GM12878 (cell line): ENCODE measurements around the gene MYO19. TPM values are rescaled to one million over a fixed set of nuclear protein-coding genes. Genes with fewer than 3 reads are reported as not detected.

Experiments used
- ATF7 ChIP-seq: fragments of 450-650 bp; IDR thresholded peaks from 2 replicates; pipeline ENCODE4 v1.6.1; 2016; ENCODE audit warnings: low read depth, mild to moderate bottlenecking
- BCL11A ChIP-seq: IDR thresholded peaks from 2 replicates; pipeline ENCODE4 v1.6.1; 2011; ENCODE audit warnings: low read depth, low read length
- CBX5 ChIP-seq: sonication (generic); IDR thresholded peaks from 2 replicates; pipeline ENCODE4 v1.6.1; 2016; ENCODE audit warnings: low read depth, moderate library complexity, mild to moderate bottlenecking, inconsistent platforms
- CREB1 ChIP-seq: IDR thresholded peaks from 2 replicates; pipeline ENCODE4 v1.6.1; 2012; ENCODE audit warnings: low read depth, mild to moderate bottlenecking, inconsistent platforms
- DPF2 ChIP-seq: fragments of 450-650 bp; IDR thresholded peaks from 2 replicates; pipeline ENCODE4 v1.6.1; 2017; ENCODE audit warnings: mild to moderate bottlenecking
- E2F4 ChIP-seq: IDR thresholded peaks from 2 replicates; pipeline ENCODE4 v1.6.1; 2012; ENCODE audit warnings: low read depth, low read length, improper control_type of control experiment
- EED ChIP-seq: sonication (generic); IDR thresholded peaks from 2 replicates; pipeline ENCODE4 v1.6.1; 2016; ENCODE audit warnings: antibody characterized with exemption, low read depth
- ETV6 ChIP-seq, 2 experiments: fragments of 450-650 bp in 1 of 2; IDR thresholded peaks in 1 of 2; conservative IDR thresholded peaks in 1 of 2; 2 replicates each; pipeline ENCODE4 v1.6.1; 2014; ENCODE audit warnings: antibody characterized with exemption in 1 of 2, borderline replicate concordance in 1 of 2, low read depth in 1 of 2, mild to moderate bottlenecking in 1 of 2, moderate library complexity in 1 of 2
- HDAC6 ChIP-seq: fragments of 200-600 bp; sonication (generic); IDR thresholded peaks from one replicate; pipeline ENCODE4 v1.8.0; 2017; ENCODE audit warnings: antibody characterized with exemption; ENCODE audit not compliant: unreplicated experiment
- IKZF2 ChIP-seq, 2 experiments: fragments of 450-650 bp; IDR thresholded peaks; 2 replicates each; pipeline ENCODE4 v1.6.1; 2017; ENCODE audit warnings: mild to moderate bottlenecking in 2 of 2, moderate library complexity in 2 of 2
- IRF4 ChIP-seq: IDR thresholded peaks from 2 replicates; pipeline ENCODE4 v1.6.1; 2011; ENCODE audit warnings: low read depth, low read length
- KLF5 ChIP-seq: fragments of 450-650 bp; IDR thresholded peaks from 2 replicates; pipeline ENCODE4 v1.6.1; 2014; ENCODE audit warnings: mild to moderate bottlenecking; ENCODE audit not compliant: partially characterized antibody
- MLLT1 ChIP-seq: fragments of 450-650 bp; IDR thresholded peaks from 2 replicates; pipeline ENCODE4 v1.6.1; 2016; ENCODE audit warnings: mild to moderate bottlenecking
- NR2F1 ChIP-seq: fragments of 450-650 bp; conservative IDR thresholded peaks from 2 replicates; pipeline ENCODE4 v1.6.1; 2017; ENCODE audit warnings: mild to moderate bottlenecking
- RCOR1 ChIP-seq: conservative IDR thresholded peaks from 2 replicates; pipeline ENCODE4 v1.6.1; 2012; ENCODE audit warnings: low read depth, low read length, improper control_type of control experiment
- RELB ChIP-seq: fragments of 450-650 bp; IDR thresholded peaks from 2 replicates; pipeline ENCODE4 v1.6.1; 2017; ENCODE audit warnings: low read depth, mild to moderate bottlenecking, moderate library complexity
- RFX5 ChIP-seq: IDR thresholded peaks from 2 replicates; pipeline ENCODE4 v1.6.1; 2011; ENCODE audit warnings: low read depth, low read length, improper control_type of control experiment
- SMAD1 ChIP-seq: fragments of 450-650 bp; IDR thresholded peaks from 2 replicates; pipeline ENCODE4 v1.6.1; 2018; ENCODE audit warnings: mild to moderate bottlenecking, low read depth; ENCODE audit not compliant: partially characterized antibody
- SPI1 ChIP-seq: IDR thresholded peaks from 2 replicates; pipeline ENCODE4 v1.6.1; 2011; ENCODE audit warnings: low read depth, mild to moderate bottlenecking, low read length, moderate library complexity, borderline replicate concordance; ENCODE audit not compliant: insufficient read depth
- SUZ12 ChIP-seq: fragments of 200-600 bp; sonication (generic); IDR thresholded peaks from one replicate; pipeline ENCODE4 v1.6.1; 2018; ENCODE audit warnings: antibody characterized with exemption, mild to moderate bottlenecking; ENCODE audit not compliant: unreplicated experiment
- TBL1XR1 ChIP-seq: IDR thresholded peaks from 2 replicates; pipeline ENCODE4 v1.6.1; 2012; ENCODE audit warnings: low read depth, low read length, improper control_type of control experiment
- TCF7 ChIP-seq: IDR thresholded peaks from 2 replicates; pipeline ENCODE4 v1.6.1; 2014; ENCODE audit warnings: antibody characterized with exemption, borderline replicate concordance
- ZSCAN29 ChIP-seq: fragments of 450-650 bp; IDR thresholded peaks from 2 replicates; pipeline ENCODE4 v1.6.1; 2017; ENCODE audit warnings: mild to moderate bottlenecking, moderate library complexity
- polyA plus RNA-seq, 11 experiments: library from polyadenylated mRNA; depleted of rRNA in 4 of 11; unstranded in 6 of 11; stranded (reverse) in 5 of 11; fragments of >200 nt; fragmentation: Nextera tagmentation in 4 of 11; fragmentation: Illumina TruSeq in 1 of 11; extraction: Ambion mirVana in 4 of 11; extraction: Trizol in 1 of 11; gene quantifications; 1 replicate in 1 of 11; 2 replicates in 10 of 11; pipeline versions ENCODE4 v1.2.1 to v1.2.3, GENCODE V29; 2011 to 2016; ENCODE audit warnings: inconsistent platforms in 2 of 11, missing spikeins in 2 of 11, low read depth in 1 of 11
- total RNA-seq, 4 experiments: library from RNA; depleted of rRNA in 3 of 4; stranded (reverse); fragments of >200 nt in 3 of 4; fragmentation: Illumina TruSeq in 1 of 4; extraction: Trizol in 1 of 4; gene quantifications; 2 replicates each; pipeline versions ENCODE4 v1.2.1 to v1.2.3, GENCODE V29; 2013 to 2021

Gene MYO19
- total and polyA plus RNA-seq, 10 of the 15 experiments (the other 5 are each of a cell fraction or from before 2014, with no cell fraction given) = 11.4 to 103 (median 67.1) TPM

- TF ChIP-seq CBX5 (no peak), ATF7 (peak; percentile 46; the same call in 1 of the 2 replicates), EED (no peak), CREB1 (0 out of 2 replicates have a peak, but pooled peaks have one; percentile 4), KLF5 (no peak), SMAD1 (no peak), MLLT1 (peak; percentile 57; the same call in 1 of the 2 replicates), RFX5 (no peak), SUZ12 (no peak), HDAC6 (no peak), ZSCAN29 (0 out of 2 replicates have a peak, but pooled peaks have one; percentile 68), TBL1XR1 (no peak), TCF7 (peak; percentile 58; the same call in 1 of the 2 replicates), RELB (peak; percentile 65; the same call in 1 of the 2 replicates), BCL11A (peak; percentile 64; the same call in 1 of the 2 replicates), IKZF2 (IDR thresholded peaks at IDR 0.05) (peak; percentile 7 to 66; a peak in 2 of 4 replicates), NR2F1 (peak; percentile 61; the same call in 1 of the 2 replicates), SPI1 (peak; percentile 79), DPF2 (peak; percentile 71; the same call in 1 of the 2 replicates), E2F4 (no peak), IRF4 (0 out of 2 replicates have a peak, but pooled peaks have one; percentile 41), ETV6 (conservative IDR thresholded peaks at IDR 0.05 in 1 of 2, IDR thresholded peaks at IDR 0.05 in 1 of 2; ENCODE audit: borderline replicate concordance in 1 of 2, low read depth in 1 of 2) (peak in 1 of 2 experiments; percentile 16; a peak in 1 of 4 replicates), RCOR1 (0 out of 2 replicates have a peak, but pooled peaks have one; percentile 38)
Observed at GRCh38 chr17:36550491-36551417, 16.1 kb upstream of the MYO19 start (continued).
